ENCODE results near the gene DTX4. TPM values are rescaled to one million over a fixed set of nuclear protein-coding genes. Genes with fewer than 3 reads are reported as not detected.

DTX4 gene
- total and polyA plus RNA-seq, 4 experiments from 2014 or later = 0.09 to 3.4 (median 1.8) TPM

DNA sequence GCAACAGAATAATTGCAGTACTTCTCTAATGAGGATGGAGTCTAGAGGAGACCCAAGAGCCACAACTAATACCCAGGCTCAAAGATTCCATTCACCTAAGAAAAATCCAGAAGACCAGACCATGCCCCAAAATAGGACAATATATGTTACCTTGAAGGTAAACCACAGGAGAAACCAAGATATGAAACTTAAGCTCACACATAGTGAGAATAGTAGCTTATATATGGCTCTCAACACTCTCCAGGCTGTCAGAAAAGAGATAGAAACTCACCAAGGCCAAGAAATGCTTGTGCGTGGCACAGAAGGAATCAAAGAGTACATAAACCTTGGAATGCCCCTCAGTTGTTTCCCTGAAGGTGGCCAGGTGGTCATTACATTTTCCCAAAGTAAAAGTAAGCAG, 20.2 kb upstream of the DTX4 start:
- H3K4me3 Mint-ChIP-seq = peak overlapping the region; percentile 62 to 85 (median 81)
- no peaks in the 10 kb centered on the region for H3K27me3 Mint-ChIP-seq
- peaks cover 21% of the 10 kb centered on the region for H3K4me1 ChIP-seq (ENCODE audit: insufficient read depth, low read length)
- peaks cover 18 to 41% of the 10 kb centered on the region in 2 donors for H3K36me3 Mint-ChIP-seq
- ChIA-PET CTCF (ENCODE audit: partially characterized antibody) (interaction anchor here (1.1 to 2.0 kb wide), 5 partner anchors 16 to 99 kb away, joined by 3 to 11 read pairs (median 6); partner anchors contain the start of gene DTX4), POLR2A (ENCODE audit: partially characterized antibody) (interaction anchor here (2.3 kb wide), 1 partner anchor 9 kb away, joined by 7 read pairs; the partner anchor contains the start of gene FAM111A)
- H3K9me3 ChIP-seq (ENCODE audit: control insufficient read depth in 1 of 2, low read length in 2 of 2) = no peaks in the 10 kb centered on the region
- no peaks in the 10 kb centered on the region for H3K36me3 ChIP-seq (ENCODE audit: insufficient read depth, low read length)
- H3K4me3 ChIP-seq (ENCODE audit: low read length in 2 of 2) = no peak overlapping the region
- intact Hi-C loops (cut with micrococcal nuclease) = no loop called here
- H3K9me3 Mint-ChIP-seq = no peaks in the 10 kb centered on the region
- DNase-seq = no peak
- peak overlapping the region; percentile 43 to 88 (median 75) for H3K27ac Mint-ChIP-seq
- peak overlapping the region; percentile 12 for H3K27ac ChIP-seq (ENCODE audit: low read depth, low read length)
- peaks cover 17 to 43% (median 22%) of the 10 kb centered on the region in 4 donors for H3K4me1 Mint-ChIP-seq
- H3K27me3 ChIP-seq (ENCODE audit: insufficient read depth, low read length) = no peaks in the 10 kb centered on the region

- peak overlapping the region; percentile 31 for H3K27ac ChIP-seq (ENCODE audit: low read depth, low read length)
These were observed 19.5 kb upstream of the DTX4 start for GRCh38 chr11:59152312-59152951.

GRCh38 chr11:59154610-59155009, 17.3 kb upstream of the DTX4 start:
- ChIA-PET CTCF (ENCODE audit: partially characterized antibody) (interaction anchor here (0.9 to 5.6 kb wide), 3 partner anchors 13 to 96 kb away, joined by 4 to 57 read pairs (median 6); partner anchors contain the start of gene FAM111A), POLR2A (ENCODE audit: partially characterized antibody) (interaction anchor here (1.6 kb wide), 1 partner anchor 12 kb away, joined by 7 read pairs; the partner anchor contains the start of gene FAM111A)
- H3K36me3 ChIP-seq (ENCODE audit: insufficient read depth, low read length) = no peaks in the 10 kb centered on the region
- no peak for DNase-seq
- H3K4me3 ChIP-seq (ENCODE audit: low read length in 2 of 2) = no peak overlapping the region
- peaks cover 17 to 30% (median 24%) of the 10 kb centered on the region in 4 donors for H3K4me1 Mint-ChIP-seq
- H3K27me3 Mint-ChIP-seq = peaks cover 0 to 3% of the 10 kb centered on the region in 2 donors
- H3K36me3 Mint-ChIP-seq = peaks cover 8 to 19% of the 10 kb centered on the region in 2 donors
- no peak overlapping the region for H3K27ac Mint-ChIP-seq
- H3K4me3 Mint-ChIP-seq = no peak overlapping the region
- H3K27me3 ChIP-seq (ENCODE audit: insufficient read depth, low read length) = no peaks in the 10 kb centered on the region
- H3K4me1 ChIP-seq (ENCODE audit: insufficient read depth, low read length) = peaks cover 24% of the 10 kb centered on the region
- H3K27ac ChIP-seq (ENCODE audit: low read depth, low read length) = no peak overlapping the region
- no peaks in the 10 kb centered on the region for H3K9me3 Mint-ChIP-seq
- intact Hi-C loops (cut with micrococcal nuclease) = no loop called here
- no peaks in the 10 kb centered on the region for H3K9me3 ChIP-seq (ENCODE audit: control insufficient read depth in 1 of 2, low read length in 2 of 2)

More at GRCh38 chr11:59152312-59152951, 19.5 kb upstream of the DTX4 start:
- Histone ChIP-seq H3K36me3 (ENCODE audit: insufficient read depth, low read length) (no peaks in the 10 kb centered on the region), H3K27me3 (ENCODE audit: insufficient read depth, low read length) (no peaks in the 10 kb centered on the region), H3K9me3 (ENCODE audit: control insufficient read depth in 1 of 2, low read length in 2 of 2) (no peaks in the 10 kb centered on the region), H3K4me1 (ENCODE audit: insufficient read depth, low read length) (peaks cover 21% of the 10 kb centered on the region), H3K4me3 (ENCODE audit: low read length in 2 of 2) (no peak overlapping the region)
- Mint-ChIP-seq H3K27me3 (no peaks in the 10 kb centered on the region), H3K9me3 (no peaks in the 10 kb centered on the region), H3K4me3 (peak overlapping the region; percentile 66 to 85 (median 81)), H3K36me3 (peaks cover 17 to 38% of the 10 kb centered on the region in 2 donors), H3K27ac (peak overlapping the region; percentile 43 to 88 (median 75)), H3K4me1 (peaks cover 15 to 43% (median 22%) of the 10 kb centered on the region in 4 donors)
- CTCF ChIA-PET (ENCODE audit: partially characterized antibody) = interaction anchor here (1.2 to 2.0 kb wide), 4 partner anchors 16 to 99 kb away, joined by 3 to 11 read pairs (median 5); no protein-coding TSS in a partner anchor
- intact Hi-C loops (cut with micrococcal nuclease) = no loop called here
- DNase-seq = peak in 1 of 5 donors; percentile 9
- POLR2A ChIA-PET (ENCODE audit: partially characterized antibody) = interaction anchor here (0.7 to 2.3 kb wide), 2 partner anchors 10 to 38 kb away, joined by 3 to 7 read pairs; partner anchors contain the start of gene FAM111A

DNA sequence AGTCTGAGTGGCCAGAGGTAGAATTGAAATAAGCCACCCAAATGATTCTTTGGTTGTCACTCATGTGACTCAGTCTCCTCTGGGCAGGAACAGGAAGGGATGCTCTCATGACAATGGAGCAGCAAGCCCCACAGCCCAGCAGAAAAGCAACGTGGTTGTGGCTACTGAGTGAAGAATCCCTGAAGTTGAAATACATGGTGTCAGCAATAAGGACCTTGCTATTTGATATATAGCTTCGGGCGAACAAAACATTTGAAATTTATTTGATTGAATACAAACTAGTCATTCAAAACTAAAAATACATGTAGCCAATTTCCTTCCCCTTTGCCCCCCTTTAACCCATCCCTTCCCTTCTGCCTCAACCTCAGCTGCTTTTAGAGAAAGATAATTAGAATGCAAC, 14.5 kb upstream of the DTX4 start:
- intact Hi-C loops (cut with micrococcal nuclease) = no loop called here

DNA sequence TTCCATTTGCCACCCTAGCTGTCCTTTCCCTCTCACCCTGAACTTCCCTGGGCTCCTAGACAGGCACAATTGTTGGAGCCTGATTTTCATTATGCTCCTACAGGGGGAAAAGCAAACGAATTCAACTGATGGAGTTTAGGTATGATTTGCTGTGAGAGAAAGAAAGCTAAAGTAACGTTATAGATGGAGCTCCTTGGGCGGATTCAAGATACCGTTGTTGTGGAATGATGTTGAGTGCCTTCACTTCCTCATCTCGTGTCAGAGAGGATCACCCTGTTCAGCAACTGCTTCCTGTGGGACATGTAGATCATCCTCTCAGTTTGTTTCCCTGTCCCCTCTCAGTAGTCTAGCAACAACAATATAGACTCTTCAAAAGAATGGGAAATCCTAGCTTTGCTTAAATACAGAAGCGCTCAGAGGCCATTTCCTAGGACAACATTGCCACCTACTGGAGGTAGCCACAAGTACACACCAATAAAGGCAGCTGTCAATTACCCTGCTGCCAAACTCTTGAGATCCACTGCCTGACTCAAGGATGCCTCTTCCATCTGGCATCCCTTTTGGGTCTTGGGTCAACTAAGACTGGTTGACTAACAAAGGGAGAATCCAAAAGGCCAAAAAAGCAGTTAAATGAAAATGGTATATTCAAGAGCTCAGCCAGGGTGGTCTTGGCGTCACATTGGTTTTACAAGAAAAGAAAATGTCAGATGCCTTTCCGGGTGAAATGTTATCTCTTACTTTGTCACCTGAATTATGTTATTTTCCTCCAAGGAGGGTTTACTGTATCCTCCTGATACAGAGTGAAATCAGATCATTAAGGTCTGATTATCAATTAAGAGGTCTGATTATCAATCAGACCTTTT, 13.5 kb upstream of the DTX4 start:
- CTCF ChIA-PET (ENCODE audit: partially characterized antibody) = interaction anchor here (0.6 to 5.6 kb wide), 48 partner anchors 8 to 591 kb away, joined by 3 to 66 read pairs (median 5); partner anchors contain the start of genes DTX4, FAM111A, FAM111B and GLYATL1B
- Histone ChIP-seq H3K27ac (ENCODE audit: low read depth, low read length) (no peak overlapping the region), H3K4me1 (ENCODE audit: insufficient read depth, low read length) (peaks cover 3% of the 10 kb centered on the region), H3K4me3 (ENCODE audit: low read length in 2 of 2) (no peak overlapping the region), H3K36me3 (ENCODE audit: insufficient read depth, low read length) (no peaks in the 10 kb centered on the region), H3K27me3 (ENCODE audit: insufficient read depth, low read length) (no peaks in the 10 kb centered on the region), H3K9me3 (ENCODE audit: control insufficient read depth in 1 of 2, low read length in 2 of 2) (no peaks in the 10 kb centered on the region)
- Mint-ChIP-seq H3K4me1 (peaks cover 2 to 8% (median 5%) of the 10 kb centered on the region in 4 donors), H3K4me3 (no peak overlapping the region), H3K27ac (peak overlapping the region in 3 of 7 donors; percentile 36 to 90 (median 66)), H3K36me3 (no peaks in the 10 kb centered on the region), H3K27me3 (peaks cover 10 to 14% of the 10 kb centered on the region in 2 donors), H3K9me3 (no peaks in the 10 kb centered on the region)
- intact Hi-C loops (cut with micrococcal nuclease) = loop anchor here (1.0 kb wide), 5 partner anchors 16 to 504 kb away; partner anchors contain the start of gene FAM111A
- peak; percentile 65 to 73 (median 68) for DNase-seq
- POLR2A ChIA-PET (ENCODE audit: partially characterized antibody) = interaction anchor here (0.6 to 1.9 kb wide), 7 partner anchors 11 to 105 kb away, joined by 3 to 12 read pairs (median 5); partner anchors contain the start of genes DTX4 and FAM111A

More for the DNA sequence above, 14.5 kb upstream of the DTX4 start:
- Histone ChIP-seq H3K27ac (ENCODE audit: low read depth, low read length) (no peak overlapping the region), H3K36me3 (ENCODE audit: insufficient read depth, low read length) (no peaks in the 10 kb centered on the region), H3K4me1 (ENCODE audit: insufficient read depth, low read length) (peaks cover 13% of the 10 kb centered on the region), H3K4me3 (ENCODE audit: low read length in 2 of 2) (no peak overlapping the region), H3K9me3 (ENCODE audit: control insufficient read depth in 1 of 2, low read length in 2 of 2) (no peaks in the 10 kb centered on the region), H3K27me3 (ENCODE audit: insufficient read depth, low read length) (no peaks in the 10 kb centered on the region)
- ChIA-PET POLR2A (ENCODE audit: partially characterized antibody) (interaction anchor here (1.5 to 1.9 kb wide), 3 partner anchors 10 to 15 kb away, joined by 5 to 12 read pairs (median 11); partner anchors contain the start of gene FAM111A), CTCF (ENCODE audit: partially characterized antibody) (interaction anchor here (1.0 to 5.6 kb wide), 24 partner anchors 7 to 590 kb away, joined by 3 to 66 read pairs (median 8); partner anchors contain the start of genes DTX4, FAM111A, FAM111B and GLYATL1B)
- H3K27me3 Mint-ChIP-seq = peaks cover 8 to 11% of the 10 kb centered on the region in 2 donors
- no peak overlapping the region for H3K27ac Mint-ChIP-seq
- peaks cover 0 to 3% of the 10 kb centered on the region in 2 donors for H3K36me3 Mint-ChIP-seq
- no peak overlapping the region for H3K4me3 Mint-ChIP-seq
- no peaks in the 10 kb centered on the region for H3K9me3 Mint-ChIP-seq
- DNase-seq = no peak
- H3K4me1 Mint-ChIP-seq = peaks cover 9 to 17% (median 14%) of the 10 kb centered on the region in 4 donors

DNA sequence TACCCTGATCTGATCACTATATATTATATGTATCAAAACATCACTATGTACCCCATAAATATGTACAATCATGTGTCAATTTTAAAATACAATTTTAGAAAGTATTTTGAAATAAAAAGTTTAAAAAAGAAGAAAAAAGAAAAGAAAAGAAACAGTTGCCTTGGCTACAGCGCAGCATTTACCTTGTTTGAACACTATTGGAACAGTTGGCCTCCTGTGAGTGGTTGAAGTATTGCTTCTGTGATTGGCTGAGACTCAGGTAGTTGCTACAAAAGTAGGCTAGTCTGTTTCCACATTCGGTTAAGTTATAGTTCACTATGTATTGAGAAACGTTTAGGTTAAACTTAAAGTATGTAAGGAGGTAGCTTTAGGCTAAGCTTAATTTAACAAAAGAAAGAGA, 7.9 kb upstream of the DTX4 start:
- intact Hi-C loops (cut with micrococcal nuclease) = no loop called here
- Histone ChIP-seq H3K4me1 (ENCODE audit: insufficient read depth, low read length) (no peaks in the 10 kb centered on the region), H3K36me3 (ENCODE audit: insufficient read depth, low read length) (no peaks in the 10 kb centered on the region), H3K9me3 (ENCODE audit: control insufficient read depth in 1 of 2, low read length in 2 of 2) (no peaks in the 10 kb centered on the region), H3K27ac (ENCODE audit: low read depth, low read length) (no peak overlapping the region), H3K4me3 (ENCODE audit: low read length in 2 of 2) (no peak overlapping the region), H3K27me3 (ENCODE audit: insufficient read depth, low read length) (peaks cover 3% of the 10 kb centered on the region)
- Mint-ChIP-seq H3K4me1 (no peaks in the 10 kb centered on the region), H3K4me3 (no peak overlapping the region), H3K27ac (no peak overlapping the region), H3K36me3 (no peaks in the 10 kb centered on the region), H3K9me3 (no peaks in the 10 kb centered on the region), H3K27me3 (peaks cover 16 to 17% of the 10 kb centered on the region in 2 donors)
- DNase-seq = no peak
- POLR2A ChIA-PET (ENCODE audit: partially characterized antibody) = no interaction called here
- CTCF ChIA-PET (ENCODE audit: partially characterized antibody) = interaction anchor here (0.7 to 1.2 kb wide), 4 partner anchors 19 to 38 kb away, joined by 3 read pairs; no protein-coding TSS in a partner anchor

Data from CD4-positive, alpha-beta memory T cell (primary cell).